CD4-positive, alpha-beta T cell (primary cell): ENCODE data around the gene PID1. TPM values are rescaled to one million over a fixed set of nuclear protein-coding genes. Genes with fewer than 3 reads are reported as not detected.

ENCODE experiments used
- ATAC-seq: fragments of 200-7000 bp; cut with Tn5 transposase; one replicate; pipeline ENCODE4 v1.10.0; 2022; ENCODE audit warnings: mild to moderate bottlenecking; ENCODE audit not compliant: poor library complexity
- CTCF ChIA-PET: fragments of 350-600 bp; sonication (Branson Sonifier 250); formaldehyde crosslinking; loops from one replicate; lab custom pipeline; 2021; ENCODE audit warnings: antibody characterized with exemption, inconsistent platforms; lab: Charles Lee
- POLR2A ChIA-PET: fragments of 350-600 bp; sonication (Branson Sonifier 250); formaldehyde crosslinking; loops from one replicate; lab custom pipeline; 2021; ENCODE audit warnings: antibody characterized with exemption, inconsistent platforms; lab: Charles Lee
- DNase-seq, 14 experiments: peaks; one replicate each; pipeline ENCODE4 v3.0.0-alpha.2; 2013 to 2020; ENCODE audit warnings: mixed read lengths in 2 of 14
- H3K27ac ChIP-seq, 2 donors: one replicate each; pipeline versions ENCODE4 v1.5.1 to v1.7.0; 2013; ENCODE audit warnings: low read length in 2 of 2, low read depth in 1 of 2, mild to moderate bottlenecking in 1 of 2
- H3K27me3 ChIP-seq, 2 experiments: 1 replicate in 1 of 2; 2 replicates in 1 of 2; pipeline versions ENCODE4 v1.6.1 to v1.7.0; 2013; ENCODE audit warnings: low read length in 2 of 2, control low read depth in 1 of 2, mild to moderate bottlenecking in 1 of 2, moderate library complexity in 1 of 2; ENCODE audit not compliant: insufficient read depth in 2 of 2, control insufficient read depth in 1 of 2
- H3K36me3 ChIP-seq: one replicate; pipeline ENCODE4 v1.6.1; 2013; ENCODE audit warnings: low read length, control low read depth; ENCODE audit not compliant: insufficient read depth
- H3K4me1 ChIP-seq: one replicate; pipeline ENCODE4 v1.6.1; 2013; ENCODE audit warnings: low read length, control low read depth; ENCODE audit not compliant: insufficient read depth
- H3K4me3 ChIP-seq: one replicate; pipeline ENCODE4 v1.5.1; 2013; ENCODE audit warnings: mild to moderate bottlenecking, low read length, moderate library complexity
- H3K9me3 ChIP-seq, 2 experiments: 1 replicate in 1 of 2; 2 replicates in 1 of 2; pipeline versions ENCODE4 v1.6.1 to v1.7.0; 2013; ENCODE audit warnings: low read length in 2 of 2, mild to moderate bottlenecking in 2 of 2, control low read depth in 1 of 2, moderate library complexity in 1 of 2; ENCODE audit not compliant: control insufficient read depth in 1 of 2, insufficient read depth in 1 of 2
- H3K27ac Mint-ChIP-seq: one replicate; pipeline ENCODE4 v1.8.0; 2020; ENCODE audit warnings: mixed read lengths
- H3K27me3 Mint-ChIP-seq: one replicate; pipeline ENCODE4 v1.8.0; 2021; ENCODE audit warnings: mixed read lengths
- H3K36me3 Mint-ChIP-seq: one replicate; pipeline ENCODE4 v1.8.0; 2021; ENCODE audit warnings: low read depth, mixed read lengths
- H3K4me1 Mint-ChIP-seq: one replicate; pipeline ENCODE4 v1.8.0; 2021; ENCODE audit warnings: low read depth, mixed read lengths
- H3K4me3 Mint-ChIP-seq: one replicate; pipeline ENCODE4 v1.8.0; 2020; ENCODE audit warnings: mild to moderate bottlenecking, mixed read lengths
- H3K9me3 Mint-ChIP-seq: one replicate; pipeline ENCODE4 v1.8.0; 2020; ENCODE audit warnings: mixed read lengths
- CTCF ChIP-seq: fragments of 200-600 bp; IDR thresholded peaks from one replicate; pipeline ENCODE4 v1.8.0; 2022; ENCODE audit warnings: antibody characterized with exemption, mild to moderate bottlenecking
- intact Hi-C, 2 experiments: fragments of 100-400 bp; cut with DNase I in 1 of 2; cut with micrococcal nuclease in 1 of 2; formaldehyde crosslinking; loops; one replicate each; pipeline versions ENCODE4 v1.15.1 to v1.9.0; 2023 to 2025; cut with DNase I, micrococcal nuclease
- total RNA-seq, 174 experiments: library from RNA in 2 of 174; stranded (reverse) in 2 of 174; gene quantifications; one replicate each; pipeline ENCODE4 v1.2.3 and lab custom pipeline; 2021 to 2026

PID1 gene
- total RNA-seq, 2 experiments from 2014 or later, result 0.38 to 0.53 TPM

- H3K9me3 Mint-ChIP-seq, result peaks cover 6% of the 10 kb centered on the region
- no peaks in the 10 kb centered on the region for H3K36me3 Mint-ChIP-seq
- ATAC-seq (no peak), DNase-seq (no peak)
- Histone ChIP-seq H3K36me3 (no peaks in the 10 kb centered on the region), H3K27me3 (no peaks in the 10 kb centered on the region), H3K9me3 (no peaks in the 10 kb centered on the region), H3K27ac (no peak overlapping the region), H3K4me1 (no peaks in the 10 kb centered on the region), H3K4me3 (no peak overlapping the region)
- ChIA-PET POLR2A (no interaction called here), CTCF (no interaction called here)
- H3K4me1 Mint-ChIP-seq, result no peaks in the 10 kb centered on the region
- no peak for TF ChIP-seq CTCF
- H3K4me3 Mint-ChIP-seq, result no peak overlapping the region
- intact Hi-C loops, result no loop called here
- H3K27ac Mint-ChIP-seq, result no peak overlapping the region
- no peaks in the 10 kb centered on the region for H3K27me3 Mint-ChIP-seq
Measured at GRCh38 chr2:229096409-229097066, 174.5 kb downstream of the PID1 start.

- Histone ChIP-seq H3K9me3 (no peaks in the 10 kb centered on the region), H3K4me3 (no peak overlapping the region), H3K36me3 (no peaks in the 10 kb centered on the region), H3K27ac (no peak overlapping the region), H3K4me1 (no peaks in the 10 kb centered on the region), H3K27me3 (no peaks in the 10 kb centered on the region)
- intact Hi-C loops, result no loop called here
- DNase-seq (no peak), ATAC-seq (no peak)
- ChIA-PET CTCF (no interaction called here), POLR2A (no interaction called here)
- Mint-ChIP-seq H3K27me3 (no peaks in the 10 kb centered on the region), H3K27ac (no peak overlapping the region), H3K4me3 (no peak overlapping the region), H3K36me3 (no peaks in the 10 kb centered on the region), H3K4me1 (no peaks in the 10 kb centered on the region), H3K9me3 (peaks cover 6% of the 10 kb centered on the region)
- TF ChIP-seq CTCF, result no peak
Measured at GRCh38 chr2:229095472-229095871, 175.6 kb downstream of the PID1 start.

- Histone ChIP-seq H3K27me3 (no peaks in the 10 kb centered on the region), H3K9me3 (no peaks in the 10 kb centered on the region), H3K36me3 (no peaks in the 10 kb centered on the region), H3K4me3 (no peak overlapping the region), H3K4me1 (no peaks in the 10 kb centered on the region), H3K27ac (no peak overlapping the region)
- Mint-ChIP-seq H3K9me3 (peaks cover 9% of the 10 kb centered on the region), H3K4me1 (no peaks in the 10 kb centered on the region), H3K4me3 (no peak overlapping the region), H3K36me3 (no peaks in the 10 kb centered on the region), H3K27me3 (no peaks in the 10 kb centered on the region), H3K27ac (no peak overlapping the region)
- ChIA-PET POLR2A (no interaction called here), CTCF (no interaction called here)
- ATAC-seq (no peak), DNase-seq (no peak)
- no peak for TF ChIP-seq CTCF
- intact Hi-C loops, result no loop called here
Measured at GRCh38 chr2:229090225-229090624, 180.9 kb downstream of the PID1 start.
